ENCODE data around the gene CRYGC.
"Not testable (repeated sequence)": the region's sequence is repeated elsewhere in the genome, so short reads cannot be mapped to it uniquely, and the experiment has no call there.

CRYGC gene

DNA sequence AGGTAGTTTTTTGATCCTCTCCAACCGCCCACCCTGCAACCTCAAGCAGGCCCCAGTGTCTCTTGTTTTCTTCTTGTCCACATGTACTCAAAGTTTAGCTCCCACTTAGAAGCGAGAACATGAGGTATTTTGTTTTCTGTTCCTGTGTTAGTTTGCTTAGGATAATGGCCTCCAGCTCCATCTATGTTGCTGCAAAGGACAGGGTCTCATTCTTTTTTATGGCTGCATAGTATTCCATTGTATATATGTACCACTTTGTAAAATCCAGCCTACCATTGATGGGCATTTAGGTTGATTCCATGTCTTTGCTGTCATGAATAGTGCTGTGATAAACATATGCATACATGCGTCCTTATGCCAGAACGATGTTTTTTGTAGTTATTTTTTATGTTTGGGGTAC is 2.5 kb downstream of the CRYGC start:
- TF ChIP-seq, protein P1, sequence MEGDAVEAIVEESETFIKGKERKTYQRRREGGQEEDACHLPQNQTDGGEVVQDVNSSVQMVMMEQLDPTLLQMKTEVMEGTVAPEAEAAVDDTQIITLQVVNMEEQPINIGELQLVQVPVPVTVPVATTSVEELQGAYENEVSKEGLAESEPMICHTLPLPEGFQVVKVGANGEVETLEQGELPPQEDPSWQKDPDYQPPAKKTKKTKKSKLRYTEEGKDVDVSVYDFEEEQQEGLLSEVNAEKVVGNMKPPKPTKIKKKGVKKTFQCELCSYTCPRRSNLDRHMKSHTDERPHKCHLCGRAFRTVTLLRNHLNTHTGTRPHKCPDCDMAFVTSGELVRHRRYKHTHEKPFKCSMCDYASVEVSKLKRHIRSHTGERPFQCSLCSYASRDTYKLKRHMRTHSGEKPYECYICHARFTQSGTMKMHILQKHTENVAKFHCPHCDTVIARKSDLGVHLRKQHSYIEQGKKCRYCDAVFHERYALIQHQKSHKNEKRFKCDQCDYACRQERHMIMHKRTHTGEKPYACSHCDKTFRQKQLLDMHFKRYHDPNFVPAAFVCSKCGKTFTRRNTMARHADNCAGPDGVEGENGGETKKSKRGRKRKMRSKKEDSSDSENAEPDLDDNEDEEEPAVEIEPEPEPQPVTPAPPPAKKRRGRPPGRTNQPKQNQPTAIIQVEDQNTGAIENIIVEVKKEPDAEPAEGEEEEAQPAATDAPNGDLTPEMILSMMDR (IDR thresholded peaks at IDR 0.05; ENCODE audit: low read depth, low read length) = no peak
- in situ Hi-C loops (cut with HindIII; ENCODE audit: low sequenced_read_pairs) = no loop called here
- H3K4me3 ChIP-seq (ENCODE audit: low read depth, low read length) = no peak overlapping the region
- no peak for DNase-seq (ENCODE audit: low read depth, low spot score)

DNA sequence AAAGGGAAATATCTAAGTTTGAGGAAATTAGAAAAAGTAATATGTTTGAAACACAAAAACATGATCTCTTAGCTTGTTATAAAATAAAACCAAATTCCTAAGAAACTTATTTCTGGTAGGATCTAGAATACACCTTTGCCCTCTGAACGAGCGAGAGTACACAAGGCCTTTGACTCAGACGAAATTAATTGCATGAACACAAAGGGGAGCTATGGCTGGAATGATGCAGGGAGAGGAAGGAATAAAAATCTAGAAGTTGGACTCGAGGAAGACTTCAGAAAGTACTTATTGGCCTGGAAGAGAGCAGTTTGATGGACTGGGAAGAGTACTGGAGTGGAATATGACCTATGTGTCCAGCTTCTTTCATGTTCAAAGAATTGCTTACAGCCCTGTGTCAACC is 4.4 kb downstream of the CRYGC start:
- in situ Hi-C loops (cut with HindIII; ENCODE audit: low sequenced_read_pairs) = no loop called here
- no peak for DNase-seq (ENCODE audit: low read depth, low spot score)
- TF ChIP-seq, protein P1 (IDR thresholded peaks at IDR 0.05; ENCODE audit: low read depth, low read length) = no peak
- H3K4me3 ChIP-seq (ENCODE audit: low read depth, low read length) = no peak overlapping the region

DNA sequence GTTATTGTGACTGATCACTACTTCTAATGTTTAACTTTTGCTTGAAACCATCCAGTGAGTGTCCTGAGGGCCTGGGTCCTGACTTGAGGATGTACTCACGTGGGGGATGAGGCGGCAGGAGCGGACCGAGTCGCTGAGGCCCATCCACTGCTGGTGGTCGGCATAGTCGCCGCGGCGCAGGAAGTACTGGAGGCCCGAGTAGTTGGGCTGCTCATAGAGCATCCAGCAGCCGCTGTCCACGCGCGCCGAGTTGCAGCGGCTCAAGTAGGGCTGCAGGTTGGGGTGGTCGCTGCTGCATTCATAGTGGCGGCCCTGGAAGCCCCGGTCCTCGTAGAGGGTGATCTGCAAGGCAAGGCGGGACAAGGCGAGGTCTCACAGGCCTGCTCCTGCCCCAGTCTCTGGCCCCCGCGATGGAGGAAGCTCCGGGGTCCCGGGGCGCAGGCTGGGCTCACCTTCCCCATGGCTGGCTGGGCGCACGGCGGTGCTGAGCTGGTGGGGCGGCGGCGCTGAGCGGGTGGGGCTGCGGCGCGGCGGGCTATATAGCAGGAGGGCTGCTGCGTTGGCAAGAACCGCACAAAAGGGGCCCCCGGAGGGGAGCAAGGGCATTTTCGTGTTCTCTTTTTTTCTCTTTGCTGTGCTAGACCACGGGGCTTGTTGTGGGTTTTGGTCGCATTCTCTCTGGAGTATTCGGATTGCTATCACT is 5.5 kb downstream of the CRYGC start, which contains the start of gene CRYGD:
Gene CRYGD (minus strand): TSS at position 512 of the 703 bp plus-strand sequence. CDS start 51 bp downstream, at position 461.
- DNase-seq (ENCODE audit: low read depth, low spot score); in situ Hi-C loops (cut with HindIII; ENCODE audit: low sequenced_read_pairs): not testable (repeated sequence)
- peak within 1 kb of the TSS; percentile 25 for H3K4me3 ChIP-seq (ENCODE audit: low read depth, low read length)

DNA sequence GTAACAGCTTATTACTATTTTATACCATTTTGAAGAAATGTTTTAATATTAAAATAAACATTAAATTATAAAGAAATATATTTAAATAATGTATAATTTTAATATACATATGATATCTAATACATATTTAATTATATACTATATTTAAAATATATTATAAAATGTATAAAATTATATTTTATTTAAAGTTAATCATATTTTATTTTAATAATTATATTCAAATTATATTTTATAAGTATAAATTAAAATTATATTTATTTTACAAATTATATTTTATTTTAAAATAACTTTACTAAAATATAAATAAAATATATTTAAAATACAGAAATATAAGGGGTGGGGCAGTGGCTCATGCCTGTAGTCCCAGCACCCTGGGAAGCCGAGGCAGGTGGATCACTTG is 7.4 kb downstream of the CRYGC start:
- no peak for DNase-seq (ENCODE audit: low read depth, low spot score)
- TF ChIP-seq, protein P1 (IDR thresholded peaks at IDR 0.05; ENCODE audit: low read depth, low read length) = no peak
- no peak overlapping the region for H3K4me3 ChIP-seq (ENCODE audit: low read depth, low read length)
- in situ Hi-C loops (cut with HindIII; ENCODE audit: low sequenced_read_pairs) = no loop called here

DNA sequence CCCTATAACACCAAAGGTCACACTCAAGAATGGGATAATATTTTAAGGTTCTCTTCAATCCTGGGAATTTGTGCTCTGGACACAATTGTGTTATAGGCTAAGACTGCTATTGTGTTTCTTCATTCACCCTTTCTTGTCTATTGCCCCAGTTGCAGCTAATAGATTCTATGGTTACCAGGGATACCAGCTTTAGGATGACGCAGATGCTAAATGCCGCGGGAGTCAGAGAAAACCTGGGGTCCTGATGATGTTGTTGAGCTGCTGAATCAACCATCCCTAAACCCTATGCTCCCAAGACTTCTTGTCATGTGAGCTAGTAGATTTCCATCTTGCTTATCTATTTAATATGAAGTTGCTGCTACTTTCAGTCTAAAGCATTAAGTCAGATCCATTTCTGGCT is 10.7 kb downstream of the CRYGC start:
- TF ChIP-seq, protein P1 (IDR thresholded peaks at IDR 0.05; ENCODE audit: low read depth, low read length) = no peak
- H3K4me3 ChIP-seq (ENCODE audit: low read depth, low read length) = no peak overlapping the region
- in situ Hi-C loops (cut with HindIII; ENCODE audit: low sequenced_read_pairs) = no loop called here
- no peak for DNase-seq (ENCODE audit: low read depth, low spot score)

DNA sequence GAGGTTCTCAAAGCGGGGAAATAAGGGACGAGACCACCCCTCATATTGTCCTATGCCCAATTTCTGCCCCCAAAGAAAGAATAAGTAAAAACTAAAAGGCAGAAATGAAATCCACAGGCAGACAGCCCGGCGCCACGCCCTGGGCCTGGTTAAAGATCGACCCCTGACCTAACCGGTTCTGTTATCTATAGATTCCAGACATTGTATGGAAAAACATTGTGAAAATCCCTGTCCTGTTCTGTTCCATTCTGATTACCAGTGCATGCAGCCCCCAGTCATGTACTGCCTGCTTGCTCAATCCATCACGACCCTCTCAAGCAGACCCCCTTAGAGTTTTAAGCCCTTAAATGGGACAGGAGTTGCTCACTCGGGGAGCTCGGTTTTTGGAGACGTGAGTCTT is 12.2 kb downstream of the CRYGC start:
- in situ Hi-C loops (cut with HindIII; ENCODE audit: low sequenced_read_pairs); H3K4me3 ChIP-seq (ENCODE audit: low read depth, low read length); DNase-seq (ENCODE audit: low read depth, low spot score): not testable (repeated sequence)

DNA sequence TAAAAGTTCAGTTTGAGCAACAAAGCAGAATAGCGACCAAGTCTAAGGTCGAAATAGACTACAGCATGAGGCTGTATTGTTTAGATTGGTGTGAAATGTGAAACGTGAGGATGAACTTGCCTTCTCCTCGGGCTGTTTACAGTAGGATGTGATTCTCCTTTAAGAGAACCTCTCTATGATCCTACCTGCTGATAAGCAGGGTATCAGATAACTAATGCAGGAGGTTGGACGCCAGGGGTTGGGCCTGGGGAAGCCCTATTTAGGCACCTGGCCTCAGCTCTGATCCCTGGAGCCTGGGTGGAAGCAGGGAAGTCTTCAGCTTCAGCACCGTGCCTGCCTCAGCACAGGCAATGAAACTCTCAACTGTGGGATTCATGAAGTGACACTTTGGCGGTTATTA is 16.7 kb downstream of the CRYGC start:
- no peak for DNase-seq (ENCODE audit: low read depth, low spot score)
- TF ChIP-seq, protein P1 (IDR thresholded peaks at IDR 0.05; ENCODE audit: low read depth, low read length) = no peak
- H3K4me3 ChIP-seq (ENCODE audit: low read depth, low read length) = no peak overlapping the region
- in situ Hi-C loops (cut with HindIII; ENCODE audit: low sequenced_read_pairs) = no loop called here

DNA sequence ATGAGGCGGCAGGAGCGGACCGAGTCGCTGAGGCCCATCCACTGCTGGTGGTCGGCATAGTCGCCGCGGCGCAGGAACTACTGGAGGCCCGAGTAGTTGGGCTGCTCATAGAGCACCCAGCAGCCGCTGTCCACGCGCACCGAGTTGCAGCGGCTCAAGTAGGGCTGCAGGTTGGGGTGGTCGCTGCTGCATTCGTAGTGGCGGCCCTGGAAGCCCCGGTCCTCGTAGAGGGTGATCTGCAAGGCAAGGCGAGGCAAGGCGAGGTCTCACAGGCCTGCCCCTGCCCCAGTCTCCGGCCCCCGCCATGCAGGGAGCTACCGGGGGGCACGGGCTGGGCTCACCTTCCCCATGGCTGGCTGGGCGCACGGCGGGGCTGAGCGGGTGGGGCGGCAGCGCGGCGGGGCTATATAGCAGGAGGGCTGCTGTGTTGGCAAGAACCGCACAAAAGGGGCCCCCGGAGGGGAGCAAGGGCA is 17.3 kb downstream of the CRYGC start:
- in situ Hi-C loops (cut with HindIII; ENCODE audit: low sequenced_read_pairs); H3K4me3 ChIP-seq (ENCODE audit: low read depth, low read length); DNase-seq (ENCODE audit: low read depth, low spot score): not testable (repeated sequence)
